T-helper 2 cell treated with Interferon-gamma antibody and Interleukin-4, amounts not matched to agents 100 ng/mL and 5 ng/mL, for 36 hours (primary cell): ENCODE data around the gene KLHL11. TPM values are rescaled to one million over a fixed set of nuclear protein-coding genes. Genes with fewer than 3 reads are reported as not detected.

Experiments
- intact Hi-C: fragments of 100-400 bp; cut with micrococcal nuclease; formaldehyde crosslinking; loops from one replicate; pipeline ENCODE4 v1.15.1; 2023
- total RNA-seq: library from RNA; stranded (reverse); gene quantifications from 2 replicates; pipeline ENCODE4 v1.2.3, GENCODE V29; 2022

Gene KLHL11, protein sequence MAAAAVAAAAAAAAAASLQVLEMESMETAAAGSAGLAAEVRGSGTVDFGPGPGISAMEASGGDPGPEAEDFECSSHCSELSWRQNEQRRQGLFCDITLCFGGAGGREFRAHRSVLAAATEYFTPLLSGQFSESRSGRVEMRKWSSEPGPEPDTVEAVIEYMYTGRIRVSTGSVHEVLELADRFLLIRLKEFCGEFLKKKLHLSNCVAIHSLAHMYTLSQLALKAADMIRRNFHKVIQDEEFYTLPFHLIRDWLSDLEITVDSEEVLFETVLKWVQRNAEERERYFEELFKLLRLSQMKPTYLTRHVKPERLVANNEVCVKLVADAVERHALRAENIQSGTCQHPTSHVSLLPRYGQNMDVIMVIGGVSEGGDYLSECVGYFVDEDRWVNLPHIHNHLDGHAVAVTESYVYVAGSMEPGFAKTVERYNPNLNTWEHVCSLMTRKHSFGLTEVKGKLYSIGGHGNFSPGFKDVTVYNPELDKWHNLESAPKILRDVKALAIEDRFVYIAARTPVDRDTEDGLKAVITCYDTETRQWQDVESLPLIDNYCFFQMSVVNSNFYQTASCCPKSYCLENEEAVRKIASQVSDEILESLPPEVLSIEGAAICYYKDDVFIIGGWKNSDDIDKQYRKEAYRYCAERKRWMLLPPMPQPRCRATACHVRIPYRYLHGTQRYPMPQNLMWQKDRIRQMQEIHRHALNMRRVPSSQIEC
- 20.4 and 22.1 TPM in 2 replicates for total RNA-seq

DNA sequence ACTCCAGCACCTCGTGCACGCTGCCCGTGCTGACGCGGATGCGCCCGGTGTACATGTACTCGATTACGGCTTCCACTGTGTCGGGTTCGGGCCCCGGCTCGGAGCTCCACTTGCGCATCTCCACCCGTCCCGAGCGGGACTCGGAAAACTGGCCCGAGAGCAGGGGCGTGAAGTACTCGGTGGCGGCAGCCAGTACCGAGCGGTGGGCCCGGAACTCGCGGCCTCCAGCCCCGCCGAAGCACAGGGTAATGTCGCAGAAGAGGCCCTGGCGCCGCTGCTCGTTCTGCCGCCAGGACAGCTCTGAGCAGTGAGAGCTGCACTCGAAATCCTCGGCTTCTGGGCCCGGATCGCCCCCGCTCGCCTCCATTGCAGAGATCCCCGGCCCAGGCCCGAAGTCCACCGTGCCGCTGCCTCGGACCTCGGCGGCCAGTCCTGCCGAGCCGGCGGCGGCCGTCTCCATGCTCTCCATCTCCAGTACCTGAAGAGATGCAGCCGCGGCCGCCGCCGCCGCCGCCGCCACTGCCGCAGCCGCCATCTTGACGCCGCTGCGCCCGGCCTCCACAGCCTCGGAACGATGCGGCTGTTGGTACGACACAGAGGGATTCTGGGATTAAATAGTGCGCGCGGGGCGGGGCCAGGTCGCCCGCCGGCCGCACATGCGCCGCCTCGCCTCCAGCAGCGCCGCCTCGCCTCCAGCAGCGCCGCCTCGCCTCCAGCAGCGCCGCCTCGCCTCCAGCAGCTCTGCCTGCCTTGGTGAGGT, at the start of gene KLHL11:
Gene KLHL11, minus strand, starts transcription at position 588 of the 760 bp plus-strand sequence. Its CDS starts 53 bp downstream, at position 535.
- intact Hi-C loops = loop anchor here (1.0 to 2.0 kb wide), 4 partner anchors 54 to 152 kb away; partner anchors contain the start of genes ACLY, CNP, DNAJC7 and P3H4

DNA sequence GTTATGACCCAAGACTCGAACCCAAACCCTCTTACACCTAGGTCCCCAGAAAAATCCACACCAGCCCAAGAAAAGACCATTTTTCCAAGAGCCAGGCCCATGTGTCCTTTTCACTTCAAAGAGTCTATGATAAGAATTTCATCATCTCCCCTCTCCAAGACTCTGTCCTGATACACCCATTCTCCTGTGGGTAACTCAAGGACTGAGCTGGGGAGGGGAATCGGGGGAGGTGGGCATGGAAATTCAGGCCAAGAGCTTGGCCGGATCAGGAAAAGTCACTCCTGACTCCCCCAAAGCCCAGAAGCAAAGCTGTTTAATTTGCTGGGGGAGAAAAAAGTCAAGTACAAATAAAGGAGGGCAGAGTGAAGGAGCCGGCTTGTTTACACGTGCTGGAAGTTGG, 49.8 kb upstream of the KLHL11 start:
- intact Hi-C loops = loop anchor here (5.0 kb wide), 1 partner anchor 102 kb away; the partner anchor contains the start of gene DNAJC7

DNA sequence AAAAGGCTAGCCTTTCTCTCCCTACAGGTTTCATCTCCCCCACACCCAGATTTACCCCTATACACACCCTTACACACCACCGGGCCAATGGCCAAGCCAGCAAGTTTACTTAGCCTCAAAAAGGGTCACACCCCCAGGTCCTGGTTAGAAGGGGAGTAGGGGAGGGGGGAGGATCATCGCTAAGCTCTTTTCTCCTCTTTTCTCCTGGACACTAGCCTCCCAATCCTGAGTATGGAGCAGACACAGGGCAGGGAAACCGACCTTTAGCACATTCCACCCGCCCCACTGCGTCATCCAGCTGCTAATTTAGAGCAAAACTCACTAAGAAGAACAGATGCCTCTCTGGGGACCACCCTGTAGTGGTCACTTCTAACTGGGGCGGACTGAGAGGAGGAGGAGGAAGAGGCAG, 49.1 kb upstream of the KLHL11 start:
- intact Hi-C loops = no loop called here

DNA sequence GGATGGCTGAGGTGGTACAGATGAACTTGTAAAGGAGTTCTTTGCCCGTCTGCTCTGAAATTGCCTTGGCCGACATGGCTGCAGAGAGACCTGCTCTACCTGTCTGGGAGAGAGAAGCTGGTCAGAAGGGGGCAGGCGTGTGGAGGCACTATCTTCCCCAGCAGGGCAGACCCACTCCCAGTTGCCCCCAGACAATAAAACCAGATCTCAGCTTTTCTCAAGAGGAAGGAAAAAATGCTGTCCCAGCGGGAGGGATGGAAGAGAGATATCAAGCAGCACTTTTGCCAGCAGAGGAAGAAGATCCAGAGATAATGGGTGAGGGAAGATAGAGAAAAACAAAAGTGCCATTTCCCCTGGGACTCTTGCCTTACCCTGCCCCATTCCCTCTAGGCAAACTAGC, 48.6 kb upstream of the KLHL11 start:
- intact Hi-C loops = no loop called here

DNA sequence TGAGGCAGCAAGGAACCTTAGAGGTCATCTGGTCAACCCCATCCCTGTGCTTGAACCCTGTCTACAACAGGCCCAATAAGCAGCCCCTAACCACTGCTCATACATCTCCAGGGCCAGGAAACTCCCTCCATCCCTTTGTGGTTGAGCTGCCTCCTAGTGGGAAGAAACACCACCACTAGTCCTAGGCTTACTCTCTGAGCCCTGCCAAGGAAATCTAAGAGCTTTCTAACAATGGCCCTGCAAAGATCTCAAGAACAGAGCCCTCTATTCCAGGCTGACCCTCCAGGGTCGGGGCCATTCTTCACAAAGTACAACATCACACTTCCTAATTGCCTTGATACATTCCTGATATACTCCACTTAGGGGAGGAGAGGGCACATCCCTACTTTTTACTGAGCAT, 47.7 kb upstream of the KLHL11 start:
- intact Hi-C loops = no loop called here

DNA sequence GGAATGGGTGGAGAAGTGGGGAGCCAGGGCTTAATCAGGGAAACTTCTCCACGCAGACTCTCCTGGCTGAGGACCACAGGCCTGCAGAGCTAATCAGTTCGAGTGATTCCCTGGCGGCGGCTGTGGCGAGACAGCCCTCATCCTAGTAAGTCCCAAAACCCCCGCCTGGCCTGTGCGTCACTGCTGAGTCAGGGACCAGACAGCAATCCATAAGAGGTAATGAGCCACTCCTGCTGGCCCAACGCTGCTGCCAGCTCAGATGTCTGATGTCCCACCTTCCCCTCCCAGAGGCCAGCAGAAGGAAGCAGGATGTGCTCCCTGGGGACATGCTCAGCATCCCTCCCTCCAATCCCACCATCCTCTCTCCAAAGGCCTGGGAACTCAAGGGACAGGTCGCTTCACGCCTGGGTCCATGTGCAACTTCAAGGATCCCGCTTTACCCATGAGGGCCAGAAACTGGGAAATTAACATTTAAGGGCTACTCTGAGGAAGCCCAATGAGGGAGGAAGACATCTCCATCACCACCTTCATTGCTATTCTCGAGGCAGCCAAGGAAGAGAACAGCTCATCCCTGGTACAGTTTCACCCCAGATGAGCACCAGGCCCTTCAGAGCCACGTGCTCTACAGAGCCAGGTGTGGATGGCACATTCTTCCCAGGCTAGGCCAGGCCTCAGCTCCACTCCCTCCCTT, 45.6 kb upstream of the KLHL11 start:
- intact Hi-C loops = no loop called here

DNA sequence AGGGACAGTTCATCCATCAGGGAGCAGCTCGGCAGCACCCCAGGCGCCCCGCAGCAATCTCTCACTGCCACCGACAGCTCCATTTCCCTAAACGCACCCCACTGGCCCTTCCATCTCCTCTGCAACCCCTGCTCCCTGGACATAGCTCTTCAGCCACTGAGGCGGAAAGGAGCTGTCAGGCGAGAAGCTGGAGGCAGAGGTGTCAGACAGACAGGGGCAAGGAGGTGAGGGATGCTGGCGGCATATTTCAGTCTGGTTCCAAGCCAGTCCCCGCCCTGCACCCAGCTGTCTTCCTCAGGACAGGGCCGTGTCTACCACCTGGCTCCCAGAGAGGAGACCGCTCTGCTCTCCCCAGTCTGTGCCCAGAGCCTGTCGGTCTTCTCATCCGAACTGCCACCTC, 43.9 kb upstream of the KLHL11 start:
- intact Hi-C loops = no loop called here

DNA sequence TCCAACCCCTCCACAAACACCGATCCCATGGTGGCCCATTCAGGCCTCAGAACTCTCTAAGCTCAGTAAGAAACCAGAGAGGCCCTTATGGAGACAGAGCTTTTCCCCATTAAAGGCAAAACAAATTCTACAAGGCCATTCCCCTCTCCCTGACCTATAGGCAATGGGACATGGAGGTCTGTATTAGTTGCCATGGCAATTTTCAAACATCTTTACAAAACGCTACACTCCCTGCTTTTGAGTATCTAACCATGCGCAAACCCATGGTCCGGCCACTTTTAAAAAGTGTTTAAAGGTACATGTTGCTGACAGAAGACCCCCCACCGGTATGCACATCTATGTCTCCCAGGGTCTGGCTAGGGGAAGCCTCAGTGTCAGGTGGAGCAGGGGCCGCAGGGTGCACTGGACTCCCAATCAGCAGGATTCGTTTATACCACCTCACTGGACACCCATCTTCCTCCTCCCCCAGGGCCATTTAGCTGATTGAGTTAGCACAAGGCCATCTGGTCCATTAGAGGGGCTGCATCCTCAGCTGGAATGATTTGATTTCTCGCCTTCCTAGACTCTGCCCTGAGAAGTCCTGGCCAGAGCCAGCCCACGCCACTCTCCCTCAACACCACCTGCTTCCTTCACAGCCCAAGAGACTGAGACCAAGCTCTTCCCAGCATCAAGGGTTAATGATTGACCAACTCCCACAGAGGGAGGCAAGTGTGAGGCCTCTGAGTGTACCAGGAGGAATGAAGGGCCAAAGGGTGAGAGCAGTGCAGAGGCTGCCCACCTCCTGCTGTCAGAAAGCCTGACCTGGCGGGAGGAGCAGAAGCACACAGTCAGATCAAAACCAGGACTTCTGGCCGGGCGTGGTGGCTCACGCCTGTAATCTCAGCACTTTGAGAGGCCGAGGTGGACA, 42.7 kb upstream of the KLHL11 start:
- intact Hi-C loops = no loop called here

DNA sequence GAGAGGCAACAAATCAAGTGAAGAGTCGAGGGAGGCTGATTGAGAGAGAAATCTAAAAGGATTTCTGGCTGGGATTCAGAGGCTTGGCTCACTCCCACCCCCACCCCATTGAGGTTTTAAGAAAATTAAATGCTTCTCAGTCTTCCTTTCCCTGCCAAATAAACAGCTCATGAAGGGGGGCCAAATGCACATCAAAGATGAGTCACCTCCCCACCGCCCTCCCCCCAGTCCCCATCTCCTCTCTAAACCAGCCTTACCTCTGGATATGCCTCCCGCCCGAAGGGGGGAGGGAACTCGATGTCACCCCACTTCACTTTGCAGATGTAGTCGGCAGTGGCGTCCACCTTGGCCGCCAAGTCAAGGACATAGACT, 41.9 kb upstream of the KLHL11 start:
- intact Hi-C loops = no loop called here

DNA sequence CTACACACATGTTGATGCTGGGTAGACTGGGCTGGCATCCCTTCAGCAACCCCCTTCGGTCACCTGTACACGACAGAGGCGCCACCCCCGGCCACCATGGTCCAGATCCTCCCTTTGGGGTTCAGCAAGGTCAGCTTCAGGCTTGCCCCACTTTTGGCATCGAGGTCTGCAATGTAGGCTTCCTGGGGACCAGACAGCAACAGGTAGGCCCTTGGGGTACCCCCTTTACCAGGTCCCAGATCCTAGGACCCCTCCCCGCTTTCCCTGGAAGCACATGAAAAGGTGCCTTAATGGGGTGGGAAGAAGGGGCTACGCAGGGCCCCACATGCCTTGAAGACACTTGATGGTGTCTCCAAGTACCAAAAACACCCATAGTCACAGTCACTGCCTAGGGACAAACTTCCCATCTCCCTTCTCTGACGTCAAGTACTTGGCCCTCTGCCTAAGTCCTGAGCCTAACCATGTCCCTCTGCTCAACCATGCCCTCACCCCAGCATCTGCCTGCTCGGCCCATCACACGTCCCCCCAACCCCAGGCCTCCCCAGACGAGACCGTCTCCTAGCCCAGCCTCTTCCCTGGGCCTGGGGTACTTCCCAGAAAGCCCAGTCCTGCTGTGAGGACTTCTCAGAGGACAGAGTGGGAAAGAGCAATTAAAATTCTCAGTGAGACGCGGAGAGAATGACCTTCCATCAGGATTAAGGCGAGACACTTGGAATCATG, 41.4 kb upstream of the KLHL11 start:
- intact Hi-C loops = no loop called here

DNA sequence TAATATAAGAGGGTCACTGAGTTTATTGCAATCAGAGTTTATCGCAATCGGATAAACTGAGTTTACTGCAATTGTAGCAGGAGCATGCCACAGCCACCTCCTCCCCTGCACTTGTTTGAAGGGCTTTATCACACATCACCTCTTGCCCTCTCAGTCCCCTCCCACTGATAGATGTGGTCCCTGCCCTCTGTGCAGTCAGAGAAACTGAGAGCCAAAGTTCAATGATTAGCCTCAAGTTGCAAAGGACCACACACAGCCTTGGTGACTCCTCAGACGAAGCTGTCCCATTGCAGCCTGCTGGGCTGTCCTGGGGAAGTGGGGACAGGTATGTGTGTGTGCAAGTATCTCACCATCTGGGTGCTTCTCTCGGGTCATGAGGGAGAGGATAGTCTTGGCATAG, 39.9 kb upstream of the KLHL11 start:
- intact Hi-C loops = no loop called here

DNA sequence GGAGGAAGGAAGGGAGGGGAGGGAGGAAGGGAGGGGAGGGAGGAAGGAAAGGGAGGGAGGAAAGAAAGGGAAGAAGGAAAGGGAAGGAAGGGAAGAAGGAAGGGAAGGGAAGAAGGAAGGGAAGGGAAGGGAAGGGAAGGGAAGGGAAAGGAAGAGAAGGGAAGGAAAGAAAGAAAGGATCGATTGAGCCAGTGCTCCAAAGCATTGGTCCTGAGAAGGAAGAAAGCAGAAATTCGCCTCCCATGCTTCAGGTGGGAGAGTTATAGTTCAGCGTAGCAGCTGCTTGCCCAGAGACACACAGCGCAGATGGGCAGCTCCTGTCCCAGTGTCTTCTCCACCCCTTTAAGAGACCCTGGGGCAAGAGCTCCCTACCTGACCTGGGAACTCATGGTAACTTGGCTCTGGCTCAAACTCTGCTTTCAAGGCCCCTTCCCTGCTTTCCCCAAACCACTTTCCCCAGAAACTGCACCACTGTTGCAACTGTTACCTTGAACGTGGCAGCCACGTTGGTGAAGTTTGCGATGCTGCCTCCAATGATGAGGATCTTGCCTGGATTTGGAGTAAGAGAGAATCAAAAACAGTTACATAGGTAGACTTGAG, 39.1 kb upstream of the KLHL11 start:
- intact Hi-C loops = no loop called here

DNA sequence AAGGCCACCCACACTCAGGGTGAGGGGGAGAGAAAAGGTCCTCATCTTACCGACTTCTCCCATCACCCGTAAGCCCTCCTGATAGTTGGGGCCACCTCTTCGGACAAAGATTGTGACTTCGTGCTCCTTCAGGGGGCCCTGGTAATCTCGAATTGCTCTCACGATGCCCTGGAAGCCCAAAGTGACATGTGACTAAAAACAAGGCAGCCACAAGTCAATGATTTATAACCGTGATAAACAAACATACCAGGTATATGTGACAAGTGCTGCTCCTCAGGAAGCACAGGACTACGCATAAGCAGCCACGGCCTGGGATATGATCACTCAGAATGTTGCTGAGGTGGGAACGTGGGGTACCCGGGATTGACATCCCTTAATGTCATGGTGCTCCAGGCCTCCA, 36.4 kb upstream of the KLHL11 start:
- intact Hi-C loops = no loop called here

DNA sequence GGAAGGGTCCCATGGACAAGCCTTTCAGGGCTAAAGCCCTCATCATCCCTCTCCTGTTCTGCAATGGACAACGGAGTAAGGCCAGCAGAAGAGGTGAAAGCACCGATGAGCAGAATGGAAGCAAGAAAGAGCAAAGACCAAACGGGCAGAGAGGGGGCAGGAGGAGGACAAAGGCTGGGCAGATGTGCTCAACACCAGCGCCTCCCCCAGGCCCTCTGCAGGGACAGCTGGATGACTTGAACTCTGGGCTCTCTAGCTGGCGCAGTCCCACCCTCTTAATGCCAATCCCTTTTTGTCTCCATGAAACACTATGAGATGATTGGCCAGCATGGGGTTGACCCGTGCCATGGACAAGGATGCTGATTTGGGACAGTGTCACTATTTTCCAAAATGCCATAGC, 31.5 kb upstream of the KLHL11 start:
- intact Hi-C loops = no loop called here

DNA sequence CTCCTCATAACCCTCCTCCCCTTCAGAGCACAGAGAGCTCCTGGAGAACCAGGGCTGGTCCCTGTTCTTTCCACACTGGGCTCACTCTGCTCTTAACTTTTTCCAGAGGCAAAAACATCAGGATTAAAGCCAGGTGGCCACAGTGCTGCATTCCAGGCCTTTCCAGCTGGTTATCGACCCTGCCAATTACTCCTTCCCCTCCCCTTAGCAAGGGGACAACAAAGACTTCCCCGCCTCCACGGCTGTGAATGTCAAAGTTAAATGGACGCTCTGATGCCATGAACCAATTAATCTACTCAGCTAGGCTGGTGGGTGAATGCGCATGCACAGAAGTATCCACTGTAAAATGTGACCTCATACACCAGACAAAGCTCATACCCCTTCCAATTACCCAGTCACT, 30.4 kb upstream of the KLHL11 start:
- intact Hi-C loops = no loop called here

DNA sequence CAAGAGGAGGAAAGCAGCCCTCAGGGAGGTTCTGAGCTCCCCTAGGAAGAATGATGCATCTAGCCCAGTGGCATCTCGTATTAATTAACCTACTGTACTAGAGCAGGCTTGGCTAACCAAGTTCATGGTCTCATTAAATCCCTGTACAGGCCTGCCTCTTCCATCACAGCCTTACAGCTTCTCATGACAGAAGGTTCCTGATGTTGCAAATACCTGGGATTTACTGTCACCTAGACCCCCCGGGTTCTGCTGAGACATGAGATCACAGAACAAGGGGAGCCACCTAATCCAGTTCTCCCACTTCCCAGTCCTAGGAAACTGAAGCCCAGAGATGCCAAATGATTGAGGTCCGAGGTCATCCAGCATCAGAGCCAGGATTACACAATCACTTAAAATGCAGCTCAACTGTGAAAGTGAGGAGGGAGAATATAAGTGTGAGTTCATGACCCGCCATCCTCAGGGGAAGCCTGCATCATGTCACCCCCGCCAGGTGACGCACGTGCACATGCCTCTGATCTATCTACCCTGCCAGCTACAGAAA, 29.6 kb upstream of the KLHL11 start:
- intact Hi-C loops = no loop called here

DNA sequence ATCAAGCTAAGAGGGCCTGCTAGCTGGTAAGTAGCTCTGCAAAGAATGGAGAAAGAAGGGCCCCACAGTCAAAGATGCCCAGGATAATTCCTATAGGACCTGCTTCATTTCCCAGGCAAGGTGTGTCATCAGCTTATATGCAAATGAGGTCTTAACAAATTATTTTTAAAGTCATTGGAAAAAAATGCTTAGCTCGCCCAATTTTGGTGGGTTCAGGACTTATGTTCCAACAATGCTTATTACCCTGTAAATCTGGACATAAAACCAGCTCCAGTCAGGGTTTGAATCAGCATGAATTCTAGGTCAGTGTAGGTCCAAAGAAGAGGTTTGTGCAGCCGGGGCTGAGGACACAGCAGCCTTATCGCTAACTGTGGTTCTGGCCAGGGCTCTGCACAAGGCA, 28.2 kb upstream of the KLHL11 start:
- intact Hi-C loops = no loop called here

DNA sequence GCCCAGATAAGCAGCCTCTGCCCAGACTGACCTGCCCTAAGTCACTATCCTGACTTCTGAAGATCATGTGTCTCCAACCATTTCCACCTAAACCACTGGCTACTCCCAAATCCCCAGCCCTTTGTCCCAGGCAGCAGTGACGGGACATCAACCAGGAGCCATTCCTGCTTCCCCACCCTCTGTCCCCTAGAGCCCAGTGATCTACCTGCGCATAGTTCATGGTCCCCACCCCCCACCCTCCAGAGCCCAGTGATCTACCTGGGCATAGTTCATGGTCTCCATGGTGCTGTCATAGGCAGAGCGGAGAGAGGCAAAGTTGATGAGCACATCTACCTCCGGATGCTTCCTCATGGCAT, 26.8 kb upstream of the KLHL11 start:
- intact Hi-C loops = no loop called here
